Activated CD8-positive, alpha-beta memory T cell treated with anti-CD3 and anti-CD28 coated beads for 36 hours (primary cell): ENCODE measurements around the gene SIAH2. TPM values are rescaled to one million over a fixed set of nuclear protein-coding genes. Genes with fewer than 3 reads are reported as not detected.
"Not testable (repeated sequence)": the region's sequence is repeated elsewhere in the genome, so short reads cannot be mapped to it uniquely, and the experiment has no call there.

Experiments used
- CTCF ChIA-PET: fragments of 350-600 bp; sonication (Branson Sonifier 250); formaldehyde crosslinking; loops from one replicate; lab custom pipeline; 2021; ENCODE audit warnings: antibody characterized with exemption; lab: Charles Lee
- POLR2A ChIA-PET: fragments of 350-600 bp; sonication (Branson Sonifier 250); formaldehyde crosslinking; loops from one replicate; lab custom pipeline; 2021; ENCODE audit warnings: antibody characterized with exemption; lab: Charles Lee
- total RNA-seq, 2 experiments: library from RNA; stranded (reverse); gene quantifications; one replicate each; pipeline ENCODE4 v1.2.3, GENCODE V29; 2021

The SIAH2 gene
- 100 to 1,000 TPM; 107 to 109 TPM for total RNA-seq

- ChIA-PET POLR2A (interaction anchor here (0.6 to 5.1 kb wide), 24 partner anchors 19 to 1496 kb away, joined by 3 to 61 read pairs (median 4); partner anchors contain the start of genes EIF2A, ERICH6, GPR171 and SELENOT), CTCF (interaction anchor here (0.6 to 8.3 kb wide), 8 partner anchors 10 to 1773 kb away, joined by 3 to 57 read pairs (median 4); partner anchors contain the start of genes EIF2A and SERP1)
These were observed at the start of gene SIAH2 for GRCh38 chr3:150763122-150763840. Gene SIAH2, minus strand, starts transcription at chr3:150763169. Its CDS starts 320 bp downstream, at chr3:150762849.

GRCh38 chr3:150811984-150812383 is 49.0 kb upstream of the SIAH2 start:
- ChIA-PET POLR2A (no interaction called here), CTCF (no interaction called here)

GRCh38 chr3:150810641-150811040 is 47.7 kb upstream of the SIAH2 start:
- POLR2A ChIA-PET = no interaction called here
- CTCF ChIA-PET = interaction anchor here (0.8 kb wide), 1 partner anchor 117 kb away, joined by 4 read pairs; no protein-coding TSS in a partner anchor

GRCh38 chr3:150806185-150806835 is 43.3 kb upstream of the SIAH2 start:
- ChIA-PET POLR2A (interaction anchor here (0.9 kb wide), 1 partner anchor 47 kb away, joined by 3 read pairs; no protein-coding TSS in a partner anchor), CTCF (no interaction called here)

- ChIA-PET CTCF (no interaction called here), POLR2A (no interaction called here)
These were observed 42.4 kb upstream of the SIAH2 start for GRCh38 chr3:150805354-150805753.

- CTCF ChIA-PET = no interaction called here
- POLR2A ChIA-PET = no interaction called here
These were observed 40.5 kb upstream of the SIAH2 start for GRCh38 chr3:150803440-150803985.

GRCh38 chr3:150800722-150801121 is 37.8 kb upstream of the SIAH2 start:
- ChIA-PET CTCF (interaction anchor here (0.6 to 1.4 kb wide), 2 partner anchors 13 to 252 kb away, joined by 5 to 6 read pairs; no protein-coding TSS in a partner anchor), POLR2A (no interaction called here)

- POLR2A ChIA-PET = no interaction called here
- CTCF ChIA-PET = no interaction called here
These were observed 35.2 kb upstream of the SIAH2 start for GRCh38 chr3:150798122-150798618.

- POLR2A ChIA-PET = no interaction called here
- CTCF ChIA-PET = interaction anchor here (1.2 kb wide), 1 partner anchor 9 kb away, joined by 3 read pairs; no protein-coding TSS in a partner anchor
These were observed 34.2 kb upstream of the SIAH2 start for GRCh38 chr3:150797155-150797554.

- CTCF ChIA-PET = interaction anchor here (1.2 kb wide), 1 partner anchor 8 kb away, joined by 3 read pairs; no protein-coding TSS in a partner anchor
- POLR2A ChIA-PET = not testable (repeated sequence)
These were observed 33.6 kb upstream of the SIAH2 start for GRCh38 chr3:150796527-150796926.

GRCh38 chr3:150793641-150794040 is 30.7 kb upstream of the SIAH2 start:
- CTCF ChIA-PET = no interaction called here
- POLR2A ChIA-PET = no interaction called here

- CTCF ChIA-PET = interaction anchor here (1.9 kb wide), 1 partner anchor 74 kb away, joined by 4 read pairs; no protein-coding TSS in a partner anchor
- POLR2A ChIA-PET = interaction anchor here (0.5 kb wide), 1 partner anchor 172 kb away, joined by 3 read pairs; no protein-coding TSS in a partner anchor
These were observed 27.7 kb upstream of the SIAH2 start for GRCh38 chr3:150790629-150791028.

- ChIA-PET CTCF (interaction anchor here (0.9 to 1.9 kb wide), 2 partner anchors 75 to 380 kb away, joined by 4 read pairs; no protein-coding TSS in a partner anchor), POLR2A (no interaction called here)
These were observed 26.5 kb upstream of the SIAH2 start for GRCh38 chr3:150789451-150789850.

GRCh38 chr3:150787741-150788370 is 24.9 kb upstream of the SIAH2 start:
- ChIA-PET POLR2A (interaction anchor here (0.6 to 1.6 kb wide), 4 partner anchors 24 to 144 kb away, joined by 3 to 9 read pairs (median 4); partner anchors contain the start of gene SIAH2), CTCF (interaction anchor here (0.6 to 7.4 kb wide), 19 partner anchors 9 to 358 kb away, joined by 3 to 57 read pairs (median 4); partner anchors contain the start of gene SIAH2)

GRCh38 chr3:150786791-150787190 is 23.8 kb upstream of the SIAH2 start:
- CTCF ChIA-PET = interaction anchor here (2.2 to 7.4 kb wide), 2 partner anchors 22 to 65 kb away, joined by 8 to 57 read pairs; partner anchors contain the start of gene SIAH2
- POLR2A ChIA-PET = interaction anchor here (1.0 to 1.6 kb wide), 2 partner anchors 23 to 57 kb away, joined by 3 to 9 read pairs; partner anchors contain the start of gene SIAH2

GRCh38 chr3:150784747-150785125 is 21.8 kb upstream of the SIAH2 start:
- ChIA-PET POLR2A (interaction anchor here (1.1 to 2.5 kb wide), 5 partner anchors 19 to 90 kb away, joined by 3 to 26 read pairs (median 6); partner anchors contain the start of gene SIAH2), CTCF (interaction anchor here (0.7 to 7.4 kb wide), 2 partner anchors 20 to 37 kb away, joined by 4 to 57 read pairs; partner anchors contain the start of gene SIAH2)

GRCh38 chr3:150783920-150784746 is 21.2 kb upstream of the SIAH2 start:
- ChIA-PET POLR2A (interaction anchor here (1.1 to 2.5 kb wide), 5 partner anchors 18 to 91 kb away, joined by 3 to 26 read pairs (median 6); partner anchors contain the start of gene SIAH2), CTCF (interaction anchor here (0.7 to 7.4 kb wide), 2 partner anchors 20 to 36 kb away, joined by 4 to 57 read pairs; partner anchors contain the start of gene SIAH2)
